SH-SY5Y (cell line): ENCODE data around the gene HDAC9.
A peak's percentile ranks its signal among the peaks of the same experiment; 100 is the strongest.

ENCODE experiments used
- GATA2 ChIP-seq: IDR thresholded peaks from 2 replicates; pipeline ENCODE4 v1.6.1; 2011; ENCODE audit warnings: mild to moderate bottlenecking, low read depth, low read length
- GATA3 ChIP-seq: IDR thresholded peaks from 2 replicates; pipeline ENCODE4 v1.6.1; 2011; ENCODE audit warnings: low read depth, mild to moderate bottlenecking, low read length, moderate library complexity

DNA sequence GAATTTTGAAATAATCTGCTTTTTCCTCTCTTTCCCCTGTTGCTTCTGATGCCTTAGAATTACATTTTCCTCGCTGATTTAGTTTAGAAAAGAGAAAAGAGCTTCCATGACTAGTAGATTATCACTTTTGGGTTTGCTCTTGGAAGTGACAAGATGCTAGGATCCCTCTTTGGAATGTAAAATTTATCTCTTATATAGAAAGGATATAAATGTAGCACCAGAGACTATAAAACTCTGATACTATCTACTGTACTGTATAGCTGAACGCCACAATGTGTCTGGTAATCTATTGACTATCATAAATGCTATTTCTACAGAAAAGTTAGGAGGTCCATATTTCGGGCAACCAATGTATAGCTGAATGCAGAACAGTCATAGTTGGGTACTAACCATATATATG, 1.1 kb upstream of the HDAC9 start:
- peak; percentile 58 for TF ChIP-seq GATA3
- TF ChIP-seq GATA2, result no peak
